ENCODE data around the gene CFAP410. TPM values are rescaled to one million over a fixed set of nuclear protein-coding genes. Genes with fewer than 3 reads are reported as not detected.

The CFAP410 gene
- total RNA-seq, 1 experiment from 2014 or later = 16.5 TPM

- Mint-ChIP-seq H3K36me3 (ENCODE audit: insufficient read depth, unreplicated experiment) (no peaks in the 10 kb centered on the region), H3K27ac (ENCODE audit: unreplicated experiment) (no peak overlapping the region), H3K9me3 (ENCODE audit: unreplicated experiment) (no peaks in the 10 kb centered on the region), H3K4me3 (ENCODE audit: unreplicated experiment) (no peak overlapping the region), H3K4me1 (ENCODE audit: low read depth, unreplicated experiment) (no peaks in the 10 kb centered on the region), H3K27me3 (ENCODE audit: insufficient read depth, unreplicated experiment) (no peaks in the 10 kb centered on the region)
- no peaks in the 10 kb centered on the region for H3K9me3 ChIP-seq
- DNase-seq = no peak
- TF ChIP-seq, protein P1, sequence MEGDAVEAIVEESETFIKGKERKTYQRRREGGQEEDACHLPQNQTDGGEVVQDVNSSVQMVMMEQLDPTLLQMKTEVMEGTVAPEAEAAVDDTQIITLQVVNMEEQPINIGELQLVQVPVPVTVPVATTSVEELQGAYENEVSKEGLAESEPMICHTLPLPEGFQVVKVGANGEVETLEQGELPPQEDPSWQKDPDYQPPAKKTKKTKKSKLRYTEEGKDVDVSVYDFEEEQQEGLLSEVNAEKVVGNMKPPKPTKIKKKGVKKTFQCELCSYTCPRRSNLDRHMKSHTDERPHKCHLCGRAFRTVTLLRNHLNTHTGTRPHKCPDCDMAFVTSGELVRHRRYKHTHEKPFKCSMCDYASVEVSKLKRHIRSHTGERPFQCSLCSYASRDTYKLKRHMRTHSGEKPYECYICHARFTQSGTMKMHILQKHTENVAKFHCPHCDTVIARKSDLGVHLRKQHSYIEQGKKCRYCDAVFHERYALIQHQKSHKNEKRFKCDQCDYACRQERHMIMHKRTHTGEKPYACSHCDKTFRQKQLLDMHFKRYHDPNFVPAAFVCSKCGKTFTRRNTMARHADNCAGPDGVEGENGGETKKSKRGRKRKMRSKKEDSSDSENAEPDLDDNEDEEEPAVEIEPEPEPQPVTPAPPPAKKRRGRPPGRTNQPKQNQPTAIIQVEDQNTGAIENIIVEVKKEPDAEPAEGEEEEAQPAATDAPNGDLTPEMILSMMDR (IDR thresholded peaks at IDR 0.05; ENCODE audit: insufficient read depth in 1 of 2, low read depth in 1 of 2, low read length in 1 of 2, severe bottlenecking in 1 of 2, unreplicated experiment in 1 of 2) = no peak
- no peak overlapping the region for H3K4me3 ChIP-seq (ENCODE audit: low read depth, low read length)
- no peaks in the 10 kb centered on the region for H3K36me3 ChIP-seq (ENCODE audit: control insufficient read depth, insufficient read depth, low read length)
- intact Hi-C loops (cut with micrococcal nuclease; ENCODE audit: unreplicated experiment) = no loop called here
- CTCF ChIA-PET = no interaction called here
- no peaks in the 10 kb centered on the region for H3K4me1 ChIP-seq
- POLR2A ChIA-PET = no interaction called here
- no peaks in the 10 kb centered on the region for H3K27me3 ChIP-seq (replicated peaks; ENCODE audit: control insufficient read depth, insufficient read depth, low read length)
- no TSS peak for BruUV-seq (replicated peaks)
Measured at GRCh38 chr21:44293551-44294231, 45.5 kb downstream of the CFAP410 start.

DNA sequence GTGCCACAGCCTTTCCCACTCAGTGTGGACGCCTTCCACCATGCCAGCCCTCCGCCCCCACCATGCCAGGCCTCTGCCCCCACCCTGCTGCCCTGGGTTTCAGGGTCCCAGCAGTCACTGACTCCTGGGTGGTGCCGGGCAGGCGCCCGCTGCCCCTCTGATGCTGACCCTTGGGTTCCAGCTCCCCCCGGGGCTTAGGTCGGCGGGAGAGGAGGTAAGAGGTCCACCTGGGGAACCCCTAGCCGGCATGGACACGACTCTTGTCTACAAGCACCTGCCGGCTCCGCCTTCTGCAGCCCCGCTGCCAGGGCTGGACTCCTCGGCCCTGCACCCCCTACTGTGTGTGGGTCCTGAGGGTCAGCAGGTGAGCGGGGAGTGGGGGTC lies 46.4 kb downstream of the CFAP410 start:
- H3K36me3 ChIP-seq (ENCODE audit: control insufficient read depth, insufficient read depth, low read length) = no peaks in the 10 kb centered on the region
- CTCF ChIA-PET = no interaction called here
- no peaks in the 10 kb centered on the region for H3K27me3 ChIP-seq (replicated peaks; ENCODE audit: control insufficient read depth, insufficient read depth, low read length)
- no peaks in the 10 kb centered on the region for H3K4me1 ChIP-seq
- H3K4me1 Mint-ChIP-seq (ENCODE audit: low read depth, unreplicated experiment) = no peaks in the 10 kb centered on the region
- TF ChIP-seq, protein P1 (IDR thresholded peaks at IDR 0.05; ENCODE audit: insufficient read depth in 1 of 2, low read depth in 1 of 2, low read length in 1 of 2, severe bottlenecking in 1 of 2, unreplicated experiment in 1 of 2) = no peak
- intact Hi-C loops (cut with micrococcal nuclease; ENCODE audit: unreplicated experiment) = no loop called here
- H3K4me3 ChIP-seq (ENCODE audit: low read depth, low read length) = no peak overlapping the region
- no TSS peak for BruUV-seq (replicated peaks)
- H3K27me3 Mint-ChIP-seq (ENCODE audit: insufficient read depth, unreplicated experiment) = no peaks in the 10 kb centered on the region
- no peaks in the 10 kb centered on the region for H3K36me3 Mint-ChIP-seq (ENCODE audit: insufficient read depth, unreplicated experiment)
- no peak overlapping the region for H3K4me3 Mint-ChIP-seq (ENCODE audit: unreplicated experiment)
- no peaks in the 10 kb centered on the region for H3K9me3 Mint-ChIP-seq (ENCODE audit: unreplicated experiment)
- no peak overlapping the region for H3K27ac Mint-ChIP-seq (ENCODE audit: unreplicated experiment)
- POLR2A ChIA-PET = no interaction called here
- no peaks in the 10 kb centered on the region for H3K9me3 ChIP-seq
- no peak for DNase-seq

GRCh38 chr21:44291936-44292811 lies 47.0 kb downstream of the CFAP410 start:
- H3K4me3 Mint-ChIP-seq (ENCODE audit: unreplicated experiment) = no peak overlapping the region

More at GRCh38 chr21:44291936-44292811, 47.0 kb downstream of the CFAP410 start:
- no peak overlapping the region for H3K4me3 ChIP-seq (ENCODE audit: low read depth, low read length)
- no peak for DNase-seq
- Mint-ChIP-seq H3K4me1 (ENCODE audit: low read depth, unreplicated experiment) (no peaks in the 10 kb centered on the region), H3K36me3 (ENCODE audit: insufficient read depth, unreplicated experiment) (no peaks in the 10 kb centered on the region), H3K27me3 (ENCODE audit: insufficient read depth, unreplicated experiment) (no peaks in the 10 kb centered on the region), H3K27ac (ENCODE audit: unreplicated experiment) (no peak overlapping the region), H3K9me3 (ENCODE audit: unreplicated experiment) (no peaks in the 10 kb centered on the region)
- BruUV-seq (replicated peaks) = no TSS peak
- POLR2A ChIA-PET = no interaction called here
- intact Hi-C loops (cut with micrococcal nuclease; ENCODE audit: unreplicated experiment) = no loop called here
- no peaks in the 10 kb centered on the region for H3K27me3 ChIP-seq (replicated peaks; ENCODE audit: control insufficient read depth, insufficient read depth, low read length)
- no peaks in the 10 kb centered on the region for H3K9me3 ChIP-seq
- TF ChIP-seq, protein P1 (IDR thresholded peaks at IDR 0.05; ENCODE audit: insufficient read depth in 1 of 2, low read depth in 1 of 2, low read length in 1 of 2, severe bottlenecking in 1 of 2, unreplicated experiment in 1 of 2) = no peak
- H3K4me1 ChIP-seq = no peaks in the 10 kb centered on the region
- no peaks in the 10 kb centered on the region for H3K36me3 ChIP-seq (ENCODE audit: control insufficient read depth, insufficient read depth, low read length)
- CTCF ChIA-PET = no interaction called here

Data from Caco-2 (cell line).